HG02678 (cell line): ENCODE measurements around the gene DYNC1I1.

Experiments used
- ATAC-seq: cut with Tn5 transposase; IDR thresholded peaks from one replicate; pipeline ENCODE4 v1.9.1; 2021; ENCODE audit warnings: mild to moderate bottlenecking, moderate library complexity; ENCODE audit not compliant: unreplicated experiment

The DYNC1I1 gene

GRCh38 chr7:96013836-96014235 is 241.5 kb downstream of the DYNC1I1 start:
- ATAC-seq = no peak

GRCh38 chr7:96014617-96015016 is 242.3 kb downstream of the DYNC1I1 start:
- ATAC-seq = no peak

GRCh38 chr7:96016056-96016586 is 243.8 kb downstream of the DYNC1I1 start:
- no peak for ATAC-seq

GRCh38 chr7:96016735-96017134 is 244.4 kb downstream of the DYNC1I1 start:
- ATAC-seq = no peak

GRCh38 chr7:96017877-96018276 is 245.5 kb downstream of the DYNC1I1 start:
- ATAC-seq = no peak

GRCh38 chr7:96021568-96021967 is 249.2 kb downstream of the DYNC1I1 start:
- no peak for ATAC-seq

GRCh38 chr7:96023387-96023786 is 251.0 kb downstream of the DYNC1I1 start:
- no peak for ATAC-seq

GRCh38 chr7:96026010-96026409 is 253.7 kb downstream of the DYNC1I1 start:
- no peak for ATAC-seq

GRCh38 chr7:96026611-96027010 is 254.3 kb downstream of the DYNC1I1 start:
- ATAC-seq = no peak

- no peak for ATAC-seq
Observed at GRCh38 chr7:96028729-96029128, 256.4 kb downstream of the DYNC1I1 start.

GRCh38 chr7:96033009-96033598 is 260.8 kb downstream of the DYNC1I1 start:
- no peak for ATAC-seq

GRCh38 chr7:96034940-96035727 is 262.8 kb downstream of the DYNC1I1 start:
- ATAC-seq = no peak

- ATAC-seq = no peak
Observed at GRCh38 chr7:96040250-96040772, 268.0 kb downstream of the DYNC1I1 start.

- no peak for ATAC-seq
Observed at GRCh38 chr7:96041171-96041570, 268.8 kb downstream of the DYNC1I1 start.

GRCh38 chr7:96045181-96045580 is 272.8 kb downstream of the DYNC1I1 start:
- no peak for ATAC-seq

GRCh38 chr7:96045919-96046318 is 273.6 kb downstream of the DYNC1I1 start:
- ATAC-seq = no peak

- ATAC-seq = no peak
Observed at GRCh38 chr7:96052289-96052688, 279.9 kb downstream of the DYNC1I1 start.

GRCh38 chr7:96052860-96053470 is 280.6 kb downstream of the DYNC1I1 start:
- ATAC-seq = no peak

- no peak for ATAC-seq
Observed at GRCh38 chr7:96055717-96056116, 283.4 kb downstream of the DYNC1I1 start.

- ATAC-seq = no peak
Observed at GRCh38 chr7:96059075-96059474, 286.7 kb downstream of the DYNC1I1 start.

- ATAC-seq = no peak
Observed at GRCh38 chr7:96061009-96061408, 288.7 kb downstream of the DYNC1I1 start.

- ATAC-seq = no peak
Observed at GRCh38 chr7:96061844-96062243, 289.5 kb downstream of the DYNC1I1 start.
